ENCODE measurements around the gene TBCE.
"Not testable (repeated sequence)": the region's sequence is repeated elsewhere in the genome, so short reads cannot be mapped to it uniquely, and the experiment has no call there.

TBCE gene

DNA sequence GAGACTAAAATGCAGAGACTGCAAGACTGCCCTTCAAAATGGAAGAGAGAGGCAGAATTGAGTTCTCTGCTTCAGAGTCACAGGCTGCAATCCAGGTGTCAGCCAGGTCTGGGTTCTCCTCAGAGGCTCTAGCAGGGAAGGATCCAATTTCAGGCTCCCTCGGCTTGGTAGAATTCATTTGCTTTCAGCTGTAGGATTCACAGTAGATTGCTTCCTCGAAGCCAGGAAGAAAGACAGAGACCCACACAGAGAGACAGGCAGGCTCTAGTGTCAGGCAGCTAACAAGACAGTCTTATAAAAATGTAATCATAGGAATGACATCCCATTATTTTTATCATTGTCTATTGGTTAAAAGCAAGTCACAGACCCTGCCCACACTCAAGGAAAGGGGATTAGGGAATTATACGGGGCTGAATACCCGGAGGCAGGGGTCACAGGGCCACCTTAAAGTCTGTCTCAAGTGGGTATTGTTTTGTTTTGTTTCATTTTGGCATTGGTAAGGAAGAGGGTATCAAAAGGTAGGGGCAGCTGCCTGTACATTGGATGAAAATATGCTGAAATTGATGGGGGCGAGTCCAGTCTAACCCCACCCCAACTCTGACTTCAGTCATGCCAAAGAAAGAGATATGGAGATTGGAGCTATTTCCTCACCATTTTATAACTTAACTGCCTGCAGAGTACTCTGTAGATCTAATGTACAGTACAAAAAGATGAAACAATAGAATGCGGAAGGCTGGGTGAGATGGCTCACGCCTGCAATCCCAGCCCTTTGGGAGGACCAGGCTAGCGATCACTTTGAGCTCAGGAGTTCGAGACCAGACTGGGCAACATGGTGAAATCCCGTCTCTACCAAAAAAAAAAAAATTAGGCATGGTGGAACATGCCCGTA is 9.5 kb upstream of the TBCE start:
- DNase-seq = no peak

DNA sequence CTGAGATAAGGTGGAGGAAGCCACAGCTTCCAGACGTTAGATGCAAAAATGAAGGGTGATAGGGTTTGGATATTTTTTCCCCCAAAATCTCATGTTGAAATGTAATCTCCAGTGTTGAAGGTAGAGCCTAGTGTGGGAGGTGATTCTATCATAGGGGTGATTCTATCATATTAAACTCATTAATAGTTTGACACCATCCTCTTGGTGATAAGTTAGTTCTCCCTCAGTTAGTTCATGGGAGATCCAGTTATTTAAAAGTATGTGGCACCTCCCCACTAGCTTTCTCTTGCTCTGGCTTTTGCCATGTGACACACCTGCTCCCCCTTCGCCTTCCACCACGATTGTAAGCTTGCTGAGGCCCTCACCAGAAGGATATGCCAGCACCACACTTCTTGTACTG is 8.3 kb upstream of the TBCE start:
- no peak for DNase-seq

DNA sequence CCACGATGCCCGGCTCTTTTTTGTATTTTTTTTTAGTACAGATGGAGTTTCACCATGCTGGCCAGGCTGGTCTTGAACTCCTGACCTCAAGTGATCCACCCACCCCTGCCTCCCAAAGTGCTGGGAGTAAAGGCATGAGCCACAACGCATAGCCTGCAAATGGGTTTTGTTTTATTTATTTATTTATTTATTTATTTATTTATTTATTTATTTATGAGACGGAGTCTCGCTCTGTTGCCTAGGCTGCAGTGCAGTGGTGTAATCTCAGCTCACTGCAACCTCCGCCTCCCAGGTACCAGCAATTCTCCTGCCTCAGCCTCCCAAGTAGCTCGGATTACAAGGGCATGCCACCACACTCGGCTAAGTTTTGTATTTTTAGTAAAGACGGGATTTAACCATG is 3.0 kb upstream of the TBCE start:
- not testable (repeated sequence) for DNase-seq

DNA sequence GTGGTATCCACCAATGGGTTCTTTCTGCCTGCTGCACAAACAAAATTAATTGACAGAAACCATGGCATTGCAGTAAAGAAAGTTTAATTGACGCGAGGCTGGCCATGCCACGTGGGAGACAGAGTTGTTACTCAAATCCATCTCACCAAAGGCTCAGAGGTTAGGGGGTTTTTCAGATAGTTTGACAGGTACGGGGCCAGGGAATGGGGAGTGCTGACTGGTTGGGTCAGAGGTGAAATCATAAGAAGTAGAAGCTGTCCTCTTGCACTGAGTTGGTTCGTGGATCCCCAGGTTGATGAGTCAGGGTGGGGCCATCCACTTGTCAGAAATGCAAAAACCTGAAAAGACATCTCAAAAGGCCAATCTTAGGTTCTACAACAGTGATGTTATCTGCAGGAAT is 941 bp upstream of the TBCE start:
- no peak for DNase-seq

DNA sequence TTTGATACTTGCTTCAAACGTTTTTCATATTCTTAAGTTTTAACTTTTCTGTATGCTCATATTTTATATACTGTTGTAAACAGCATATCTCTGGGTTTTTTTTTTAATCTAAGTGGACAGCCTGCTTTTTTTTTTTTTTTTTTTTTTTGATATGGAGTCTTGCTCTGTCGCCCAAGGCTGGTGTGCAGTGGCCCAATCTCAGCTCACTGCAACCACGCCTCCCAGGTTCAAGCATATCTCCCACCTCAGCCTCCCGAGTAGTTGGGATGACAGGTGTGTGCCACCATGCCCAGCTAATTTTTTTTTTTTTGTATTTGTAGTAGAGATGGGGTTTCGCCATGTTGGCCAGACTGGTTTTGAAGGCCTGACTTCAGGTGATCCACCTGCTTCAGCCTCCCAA is 1.2 kb downstream of the TBCE start:
- DNase-seq = no peak

DNA sequence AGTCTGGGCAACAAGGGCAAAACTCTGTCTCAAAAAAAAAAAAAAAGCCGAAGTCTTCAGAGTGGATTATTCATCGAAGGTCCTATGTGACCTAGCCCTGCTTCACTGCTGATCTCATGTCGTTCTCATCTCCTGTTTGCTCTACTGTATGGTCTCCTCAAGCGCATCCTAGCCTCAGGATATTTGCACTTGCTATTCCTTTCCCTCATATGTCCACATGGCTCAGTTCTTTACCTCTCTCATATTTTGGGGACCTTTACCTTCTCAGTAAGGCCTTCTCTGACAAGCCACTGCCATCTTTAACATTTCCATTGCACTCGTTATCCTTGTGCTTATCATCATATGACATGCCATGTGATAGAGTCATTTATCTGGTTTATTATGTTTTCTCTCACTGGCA is 2.6 kb downstream of the TBCE start:
- no peak for DNase-seq

DNA sequence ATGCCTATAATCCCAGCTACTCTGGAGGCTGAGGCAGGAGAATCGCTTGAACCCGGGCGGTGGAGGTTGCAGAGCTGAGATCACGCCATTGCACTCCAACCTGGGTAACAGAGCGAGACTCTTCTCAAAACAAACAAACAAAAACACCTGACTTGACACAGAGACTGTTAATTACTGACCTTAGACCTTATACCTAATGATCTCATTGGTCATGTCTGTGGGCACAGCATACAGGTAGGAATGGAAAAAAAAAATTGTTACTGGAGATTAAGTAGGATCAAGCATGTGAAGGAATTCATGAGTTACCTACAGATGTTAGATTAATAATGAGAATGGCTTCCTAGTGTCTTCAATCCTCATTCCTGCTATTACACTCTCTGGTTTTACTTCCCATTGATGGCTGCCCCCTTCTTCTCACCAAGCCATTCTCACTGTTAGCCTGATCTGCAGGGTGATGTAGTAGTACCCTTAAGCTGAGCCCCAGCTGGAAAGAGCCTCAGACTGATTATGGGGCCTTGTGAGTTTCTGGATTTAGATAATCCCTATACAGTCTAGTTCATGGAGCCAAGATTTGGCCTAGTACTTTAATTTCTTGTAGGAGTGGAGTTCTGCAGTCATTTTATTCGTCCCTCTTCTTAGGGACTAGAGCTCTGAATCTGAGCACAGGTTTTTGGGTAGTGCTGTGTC is 8.8 kb downstream of the TBCE start:
- no peak for DNase-seq

DNA sequence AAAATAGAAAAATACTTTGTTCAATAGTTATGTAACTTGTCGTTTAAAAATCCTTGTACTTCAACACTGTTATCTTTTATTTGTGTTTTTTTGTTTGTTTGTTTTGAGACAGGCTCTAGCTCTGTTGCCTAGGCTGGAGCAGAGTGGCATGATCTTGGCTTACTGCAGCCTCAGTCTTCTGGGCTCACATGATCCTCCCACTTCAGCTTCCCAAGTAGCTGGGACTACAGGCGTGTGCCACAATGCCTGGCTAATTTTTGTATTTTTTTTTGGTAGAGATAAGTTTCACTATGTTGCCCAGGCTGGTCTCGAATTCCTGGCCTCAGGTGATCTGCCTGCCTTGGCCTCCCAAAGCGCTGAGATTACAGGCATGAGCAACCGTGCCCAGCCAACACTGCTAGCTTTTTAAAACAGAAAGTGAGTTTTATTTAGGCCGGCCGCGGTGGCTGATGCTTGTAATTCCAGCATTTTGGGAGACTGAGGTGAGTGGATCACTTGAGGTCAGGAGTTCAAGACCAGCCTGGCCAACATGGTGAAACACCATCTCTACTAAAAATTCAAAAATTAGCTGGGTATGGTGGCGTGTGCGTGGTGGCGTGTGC is 11.0 kb downstream of the TBCE start:
- not testable (repeated sequence) for DNase-seq

DNA sequence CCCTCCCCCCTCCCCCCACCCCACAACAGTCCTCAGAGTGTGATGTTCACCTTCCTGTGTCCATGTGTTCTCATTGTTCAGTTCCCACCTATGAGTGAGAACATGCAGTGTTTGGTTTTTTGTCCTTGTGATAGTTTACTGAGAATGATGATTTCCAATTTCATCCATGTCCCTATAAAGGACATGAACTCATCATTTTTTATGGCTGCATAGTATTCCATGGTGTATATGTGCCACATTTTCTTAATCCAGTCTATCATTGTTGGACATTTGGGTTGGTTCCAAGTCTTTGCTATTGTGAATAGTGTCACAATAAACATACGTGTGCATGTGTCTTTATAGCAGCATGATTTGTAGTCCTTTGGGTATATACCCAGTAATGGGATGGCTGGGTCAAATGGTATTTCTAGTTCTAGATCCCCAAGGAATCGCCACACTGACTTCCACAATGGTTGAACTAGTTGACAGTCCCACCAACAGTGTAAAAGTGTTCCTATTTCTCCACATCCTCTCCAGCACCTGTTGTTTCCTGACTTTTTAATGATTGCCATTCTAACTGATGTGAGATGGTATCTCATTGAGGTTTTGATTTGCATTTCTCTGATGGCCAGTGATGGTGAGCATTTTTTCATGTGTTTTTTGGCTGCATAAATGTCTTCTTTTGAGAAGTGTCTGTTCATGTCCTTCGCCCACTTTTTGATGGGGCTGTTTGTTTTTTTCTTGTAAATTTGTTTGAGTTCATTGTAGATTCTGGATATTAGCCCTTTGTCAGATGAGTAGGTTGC is 14.9 kb downstream of the TBCE start:
- not testable (repeated sequence) for DNase-seq

DNA sequence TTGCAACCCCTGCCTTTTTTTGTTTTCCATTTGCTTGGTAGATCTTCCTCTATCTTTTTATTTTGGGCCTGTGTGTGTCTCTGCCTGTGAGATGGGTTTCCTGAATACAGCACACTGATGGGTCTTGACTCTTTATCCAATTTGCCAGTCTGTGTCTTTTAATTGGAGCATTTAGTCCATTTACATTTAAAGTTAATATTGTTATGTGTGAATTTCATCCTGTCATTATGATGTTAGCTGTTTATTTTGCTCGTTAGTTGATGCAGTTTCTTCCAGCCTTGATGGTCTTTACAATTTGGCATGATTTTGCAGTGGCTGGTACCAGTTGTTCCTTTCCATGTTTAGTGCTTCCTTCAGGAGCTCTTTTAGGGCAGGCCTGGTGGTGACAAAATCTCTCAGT is 18.4 kb downstream of the TBCE start:
- DNase-seq = not testable (repeated sequence)

DNA sequence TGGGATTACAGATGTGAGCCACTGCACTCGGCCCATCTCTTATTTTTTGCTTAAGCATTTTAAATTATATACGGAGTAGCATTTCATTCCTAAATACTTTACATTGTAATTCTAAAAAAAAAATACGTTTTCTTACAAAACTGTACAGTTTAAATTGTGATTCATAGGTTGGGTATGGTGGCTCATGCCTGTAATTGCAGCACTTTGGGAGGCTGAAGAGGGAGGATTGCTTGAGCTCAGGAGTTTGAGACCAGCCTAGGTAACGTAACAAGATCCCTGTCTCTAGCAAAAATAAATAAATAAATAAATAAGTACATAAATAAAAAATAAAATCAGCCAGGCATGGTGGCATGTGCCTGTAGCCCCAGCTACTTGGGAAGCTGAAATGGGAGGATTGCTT is 24.6 kb downstream of the TBCE start:
- DNase-seq = no peak

DNA sequence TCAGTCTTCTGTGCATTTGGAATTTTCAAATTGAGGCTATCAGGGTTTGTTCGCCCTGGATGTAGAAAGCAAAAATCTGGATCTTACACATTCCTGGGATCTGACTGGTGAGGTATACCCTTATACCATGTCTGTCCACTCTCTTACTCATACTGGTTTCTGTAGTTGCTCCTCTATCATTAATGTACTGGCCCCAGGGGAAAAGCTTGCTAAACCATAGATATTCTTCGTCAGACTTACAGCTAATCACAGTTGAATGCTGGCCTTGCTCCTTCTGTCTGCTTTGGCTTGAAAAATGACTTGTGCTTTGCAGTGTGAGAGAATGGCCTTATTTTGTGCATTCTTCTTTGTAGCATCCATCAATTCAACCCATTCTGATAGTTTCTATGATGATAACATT is 30.5 kb downstream of the TBCE start:
- no peak for DNase-seq

DNA sequence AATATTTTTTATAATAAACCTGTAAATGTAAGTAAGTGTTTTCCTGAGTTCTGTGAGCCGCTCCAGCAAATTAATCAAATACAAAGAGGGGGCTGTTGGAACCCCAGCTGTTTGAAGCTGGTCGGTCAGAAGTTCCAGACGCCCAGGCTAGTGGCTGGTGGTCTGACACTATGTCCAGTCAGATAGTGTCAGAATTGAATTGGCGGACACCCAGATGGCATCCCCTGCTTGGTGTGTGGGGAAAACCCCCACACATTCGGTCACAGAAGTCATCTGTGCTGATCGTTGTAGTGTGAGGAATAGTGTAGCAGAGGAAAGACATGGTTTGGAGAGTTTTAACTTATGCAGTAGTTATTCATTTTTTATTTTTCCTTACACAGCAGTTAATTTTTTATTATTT is 32.4 kb downstream of the TBCE start:
- DNase-seq = no peak

DNA sequence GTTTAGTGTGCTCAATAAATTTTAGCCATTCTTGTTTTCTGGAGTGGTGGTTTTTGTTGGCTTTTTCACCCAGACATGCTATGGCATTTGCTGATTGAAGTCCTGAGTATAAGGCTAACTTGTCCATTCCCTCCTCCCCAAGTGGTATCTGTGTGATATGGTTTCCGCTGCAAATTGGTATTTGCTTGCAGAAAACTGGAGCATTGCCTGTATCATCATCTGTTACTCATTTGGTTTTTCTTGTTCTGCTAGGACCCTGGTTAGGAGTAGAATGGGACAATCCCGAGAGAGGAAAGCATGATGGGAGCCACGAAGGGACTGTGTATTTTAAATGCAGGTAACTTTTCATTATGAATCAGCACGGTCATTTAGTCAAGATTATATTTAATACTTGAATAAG is 34.0 kb downstream of the TBCE start:
- no peak for DNase-seq

DNA sequence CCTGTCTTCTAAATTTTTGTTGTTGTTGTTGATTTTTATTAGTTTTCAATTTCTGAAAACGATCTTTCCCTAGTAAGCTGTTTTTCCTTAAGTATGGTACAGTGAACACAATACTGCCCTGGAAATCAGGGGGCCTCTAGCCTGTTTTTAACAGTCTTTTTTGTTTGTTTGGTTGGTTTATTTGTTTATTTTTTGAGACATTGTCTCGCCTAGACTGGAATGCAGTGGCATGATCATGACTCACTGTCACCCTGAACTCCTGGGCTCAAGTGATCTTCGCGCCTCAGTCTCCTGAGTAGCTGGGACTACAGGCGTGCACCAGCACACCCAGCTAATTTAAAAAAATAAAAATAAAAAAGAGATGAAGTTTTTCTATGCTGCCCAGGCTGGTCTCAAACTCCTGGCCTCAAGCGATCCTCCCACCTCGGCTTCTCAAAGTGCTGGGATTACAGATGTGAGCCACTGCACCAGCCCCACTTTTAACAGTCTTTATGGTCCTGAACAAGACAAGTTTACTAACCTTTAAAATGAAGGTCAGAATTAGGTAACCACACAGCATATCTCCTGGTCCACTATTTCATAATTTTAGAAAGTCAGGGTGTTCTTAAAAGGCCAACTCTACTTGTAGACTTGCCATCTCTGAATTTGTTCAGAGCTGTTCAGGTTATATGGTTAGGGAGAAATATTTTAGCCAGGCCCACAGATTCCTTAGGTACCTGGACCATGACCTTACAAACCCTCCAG is 35.4 kb downstream of the TBCE start:
- no peak for DNase-seq

DNA sequence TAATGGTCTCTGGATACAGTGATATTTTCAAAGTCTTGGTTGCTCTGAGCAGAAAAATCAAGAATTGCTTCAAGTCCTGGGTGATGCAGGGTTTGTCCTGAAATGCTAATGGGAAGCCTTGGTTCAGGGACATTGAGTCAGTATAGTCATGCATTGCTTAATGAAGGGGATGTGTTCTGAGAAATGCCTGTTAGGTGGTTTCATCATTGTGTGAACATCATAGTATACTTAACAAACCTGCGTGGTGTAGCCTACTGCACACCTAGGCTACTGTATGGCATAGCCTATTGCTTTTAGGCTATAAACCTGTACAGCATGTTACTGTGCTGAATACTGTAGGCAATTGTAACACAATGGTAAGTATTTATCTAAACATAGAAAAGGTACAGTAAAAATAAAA is 36.4 kb downstream of the TBCE start:
- no peak for DNase-seq

DNA sequence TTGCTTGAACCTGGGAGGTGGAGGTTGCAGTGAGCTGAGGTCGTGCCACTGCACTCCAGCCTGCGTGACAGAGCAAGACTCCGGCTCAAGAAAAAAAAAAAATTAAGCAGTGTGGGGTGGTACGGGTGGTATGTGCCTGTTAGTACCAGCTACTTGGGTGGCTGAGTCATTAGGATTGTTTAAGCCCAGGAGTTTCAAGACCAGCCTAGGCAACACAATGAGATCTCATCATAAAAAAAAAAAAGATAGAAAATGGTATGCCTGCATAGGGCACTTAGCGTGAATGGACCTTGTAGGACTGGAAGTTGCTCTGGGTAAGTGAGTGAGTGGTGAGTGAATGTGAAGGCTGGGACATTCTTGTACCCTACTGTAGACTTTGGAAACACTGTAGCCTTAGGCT is 37.0 kb downstream of the TBCE start:
- no peak for DNase-seq

DNA sequence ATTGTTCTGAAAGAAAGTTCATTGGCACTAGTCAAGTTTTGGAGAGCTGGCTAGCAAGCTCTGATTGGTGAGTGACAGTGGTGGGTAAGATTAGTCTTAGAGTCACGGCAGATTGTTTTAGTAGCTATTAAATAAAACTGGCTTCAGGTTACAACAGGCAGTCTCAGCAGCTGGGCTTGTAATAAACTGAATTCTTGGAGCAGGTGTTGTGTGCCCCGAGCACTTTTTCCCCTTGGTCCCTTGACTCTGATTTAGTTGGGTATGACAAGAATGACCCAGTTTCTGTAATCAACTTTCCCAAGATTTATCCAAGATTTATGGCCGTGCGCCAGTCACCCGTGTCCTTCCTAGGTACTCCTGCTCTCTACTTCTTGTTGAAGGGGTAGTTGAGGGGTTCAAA is 40.2 kb downstream of the TBCE start:
- peak in 1 of 2 experiments; percentile 1 for DNase-seq

DNA sequence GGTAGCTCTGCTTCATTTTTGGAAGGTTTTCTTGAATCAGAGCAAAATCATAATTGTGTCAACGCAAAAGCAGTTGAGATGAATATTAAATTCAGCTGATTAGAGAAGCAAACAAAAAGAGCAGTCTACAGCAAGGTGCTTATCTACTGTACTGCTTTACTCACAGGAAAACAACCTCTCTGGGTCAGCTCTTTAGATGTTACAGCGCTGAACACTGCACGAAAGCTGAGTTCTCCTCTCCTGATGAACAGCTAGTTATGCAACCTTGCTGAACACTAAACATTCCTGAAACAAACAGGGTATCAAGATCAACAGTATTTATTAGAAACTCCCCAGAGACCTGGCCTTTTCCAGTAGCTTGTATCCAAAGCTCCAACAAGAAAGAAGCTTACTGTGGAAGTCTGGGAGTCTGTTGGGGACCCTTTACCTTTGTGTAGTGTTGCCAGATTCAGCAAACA is 41.3 kb downstream of the TBCE start:
- no peak for DNase-seq

DNA sequence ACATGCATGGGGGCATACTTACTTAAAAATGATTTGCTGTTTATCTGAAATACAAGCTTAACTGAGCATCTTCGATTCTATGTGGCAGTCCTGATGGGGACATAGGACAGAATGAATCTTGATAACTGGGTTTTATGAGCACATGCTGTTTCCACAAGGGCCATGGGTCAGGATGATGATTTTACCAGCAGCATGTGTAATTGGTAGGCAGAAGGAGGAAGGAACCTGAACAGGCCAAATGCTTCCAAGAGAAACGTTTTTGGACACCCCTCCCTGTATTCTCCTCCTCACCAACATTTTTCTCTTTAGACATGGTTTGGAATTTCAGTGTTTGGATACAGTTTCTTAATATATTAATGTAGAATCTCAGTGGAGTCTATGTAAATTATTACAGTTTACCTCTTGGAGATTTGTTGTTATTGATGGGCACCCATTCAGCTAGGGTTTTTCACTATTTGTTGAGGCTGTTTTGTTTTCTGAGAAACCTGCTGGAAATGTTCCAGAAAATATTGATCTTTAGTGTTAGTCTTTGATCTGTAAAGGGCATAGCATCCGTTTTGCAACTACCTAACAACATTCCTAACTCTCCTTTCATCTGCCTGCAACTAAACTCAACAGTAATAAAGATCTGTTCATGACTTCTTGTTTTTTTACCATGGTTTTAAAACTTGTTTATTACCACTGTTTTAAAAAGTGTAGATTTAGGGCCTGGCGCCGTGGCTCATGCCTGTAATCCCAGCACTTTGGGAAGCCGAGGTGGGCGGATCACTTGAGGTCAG is 42.0 kb downstream of the TBCE start:
- no peak for DNase-seq

DNA sequence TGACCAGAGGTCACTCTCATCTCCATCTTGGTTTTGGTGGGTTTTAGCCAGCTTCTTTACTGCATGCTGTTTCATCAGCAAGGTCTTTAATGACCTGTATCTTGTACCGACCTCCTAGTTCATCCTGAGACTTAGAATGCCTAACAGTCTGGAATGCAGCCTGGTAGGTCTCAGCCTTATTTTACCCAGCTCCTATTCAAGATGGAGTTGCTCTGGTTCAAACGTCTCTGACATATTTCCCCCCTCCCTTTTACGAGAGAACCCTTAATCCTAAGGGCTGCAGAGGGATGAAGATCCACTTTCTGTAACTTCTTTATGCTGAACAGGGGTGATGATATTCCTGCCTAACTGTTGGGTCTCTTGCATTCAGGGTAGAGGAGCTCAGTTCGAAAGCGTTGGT is 43.2 kb downstream of the TBCE start:
- no peak for DNase-seq

All from SHP77 (cell line).